Measurements from ENCODE around the gene EFCAB13.

The EFCAB13 gene

GRCh38 chr17:47295037-47295873 is 28.5 kb upstream of the EFCAB13 start:
- no peak for DNase-seq

GRCh38 chr17:47295874-47296255 is 27.9 kb upstream of the EFCAB13 start:
- DNase-seq = no peak

GRCh38 chr17:47297661-47298400 is 25.9 kb upstream of the EFCAB13 start:
- DNase-seq = no peak

GRCh38 chr17:47298712-47299111 is 25.0 kb upstream of the EFCAB13 start:
- DNase-seq = no peak

GRCh38 chr17:47299239-47299910 is 24.4 kb upstream of the EFCAB13 start:
- DNase-seq = no peak

GRCh38 chr17:47300718-47301117 is 23.0 kb upstream of the EFCAB13 start:
- no peak for DNase-seq

- no peak for DNase-seq
These were observed 22.6 kb upstream of the EFCAB13 start for GRCh38 chr17:47301161-47301560.

GRCh38 chr17:47301831-47302230 is 21.9 kb upstream of the EFCAB13 start:
- no peak for DNase-seq

GRCh38 chr17:47304186-47304585 is 19.6 kb upstream of the EFCAB13 start:
- no peak for DNase-seq

- DNase-seq = no peak
These were observed 18.3 kb upstream of the EFCAB13 start for GRCh38 chr17:47305302-47305923.

- DNase-seq = no peak
These were observed 13.5 kb upstream of the EFCAB13 start for GRCh38 chr17:47310186-47310733.

- no peak for DNase-seq
These were observed 12.3 kb upstream of the EFCAB13 start for GRCh38 chr17:47311420-47311819.

- peak; percentile 45 for DNase-seq
These were observed 8.1 kb upstream of the EFCAB13 start for GRCh38 chr17:47315451-47316266.

- DNase-seq = no peak
These were observed 7.4 kb upstream of the EFCAB13 start for GRCh38 chr17:47316311-47316710.

GRCh38 chr17:47317119-47317518 is 6.6 kb upstream of the EFCAB13 start:
- no peak for DNase-seq

GRCh38 chr17:47318197-47318918 is 5.4 kb upstream of the EFCAB13 start:
- no peak for DNase-seq

- DNase-seq = no peak
These were observed 2.8 kb upstream of the EFCAB13 start for GRCh38 chr17:47320879-47321502.

- no peak for DNase-seq
These were observed 667 bp downstream of the EFCAB13 start for GRCh38 chr17:47324224-47325020.

- no peak for DNase-seq
These were observed 1.4 kb downstream of the EFCAB13 start for GRCh38 chr17:47325176-47325575.

GRCh38 chr17:47330548-47330947 is 6.8 kb downstream of the EFCAB13 start:
- DNase-seq = no peak

Measured in NCI-H2081 treated with DMSO at 0.1 percent for 48 hours (cell line).